GM23338 (cell line): ENCODE measurements around the gene NSL1. TPM values are rescaled to one million over a fixed set of nuclear protein-coding genes. Genes with fewer than 3 reads are reported as not detected.

Experiments used
- ATAC-seq: fragments of 200-7000 bp; cut with Tn5 transposase; 3 replicates; pipeline ENCODE4 v1.9.1; 2020
- DNase-seq: peaks from one replicate; pipeline ENCODE4 v3.0.0-alpha.2; 2015; ENCODE audit warnings: low spot score
- H2AFZ ChIP-seq: fragments of 200-600 bp; sonication (generic); 2 replicates; pipeline ENCODE4 v1.8.0; 2016; ENCODE audit warnings: antibody characterized with exemption, mild to moderate bottlenecking, moderate library complexity
- H3F3A ChIP-seq: fragments of 200-600 bp; sonication (generic); replicated peaks from 2 replicates; pipeline ENCODE4 v1.8.0; 2017; ENCODE audit warnings: antibody characterized with exemption, mixed run types, low read depth
- H3K27ac ChIP-seq: fragments of 200-600 bp; sonication (generic); 2 replicates; pipeline ENCODE4 v1.6.1; 2016; ENCODE audit warnings: low read depth
- H3K27me3 ChIP-seq: fragments of 200-600 bp; sonication (generic); 2 replicates; pipeline ENCODE4 v1.8.0; 2016; ENCODE audit warnings: mild to moderate bottlenecking, mixed run types, moderate library complexity; ENCODE audit not compliant: insufficient read depth
- H3K36me3 ChIP-seq: fragments of 200-600 bp; sonication (generic); 2 replicates; pipeline ENCODE4 v1.8.0; 2016; ENCODE audit warnings: mild to moderate bottlenecking; ENCODE audit not compliant: insufficient read depth
- H3K4me1 ChIP-seq: fragments of 200-600 bp; sonication (generic); 2 replicates; pipeline ENCODE4 v1.8.0; 2016; ENCODE audit warnings: mild to moderate bottlenecking, moderate library complexity; ENCODE audit not compliant: insufficient read depth
- H3K4me2 ChIP-seq: fragments of 200-600 bp; sonication (generic); 2 replicates; pipeline ENCODE4 v1.7.1; 2017; ENCODE audit warnings: mixed run types
- H3K4me3 ChIP-seq: fragments of 200-600 bp; sonication (generic); 2 replicates; pipeline ENCODE4 v1.6.1; 2016; ENCODE audit warnings: mixed run types
- H3K79me2 ChIP-seq: fragments of 200-600 bp; sonication (generic); replicated peaks from 2 replicates; pipeline ENCODE4 v1.8.0; 2017; ENCODE audit warnings: mild to moderate bottlenecking; ENCODE audit not compliant: insufficient read depth
- H3K9me2 ChIP-seq: fragments of 200-600 bp; sonication (generic); 2 replicates; pipeline ENCODE4 v1.8.0; 2017; ENCODE audit not compliant: insufficient read depth
- H4K20me1 ChIP-seq: fragments of 200-600 bp; sonication (generic); replicated peaks from 2 replicates; pipeline ENCODE4 v1.8.0; 2017; ENCODE audit warnings: mild to moderate bottlenecking; ENCODE audit not compliant: insufficient read depth
- H3K27ac Mint-ChIP-seq: 2 replicates; pipeline ENCODE4 v1.8.0; 2020; ENCODE audit warnings: inconsistent platforms, mild to moderate bottlenecking, moderate library complexity, mixed read lengths
- H3K27me3 Mint-ChIP-seq: 3 replicates; pipeline ENCODE4 v1.8.0; 2022; ENCODE audit warnings: low read depth, mild to moderate bottlenecking, moderate library complexity, mixed read lengths, inconsistent platforms; ENCODE audit not compliant: insufficient read depth, poor library complexity
- H3K36me3 Mint-ChIP-seq: 3 replicates; pipeline ENCODE4 v1.8.0; 2021; ENCODE audit warnings: low read depth, mild to moderate bottlenecking, inconsistent platforms, moderate library complexity, mixed read lengths
- H3K4me1 Mint-ChIP-seq: 3 replicates; pipeline ENCODE4 v1.8.0; 2020; ENCODE audit warnings: mild to moderate bottlenecking, inconsistent platforms, mixed read lengths
- H3K4me3 Mint-ChIP-seq: 3 replicates; pipeline ENCODE4 v1.8.0; 2021; ENCODE audit warnings: moderate library complexity, mild to moderate bottlenecking, inconsistent platforms, mixed read lengths
- H3K9me3 Mint-ChIP-seq: 3 replicates; pipeline ENCODE4 v1.8.0; 2020; ENCODE audit warnings: moderate library complexity, mild to moderate bottlenecking, inconsistent platforms, mixed read lengths
- CREB1 ChIP-seq: fragments of 250-450 bp; sonication (Bioruptor Pico); IDR thresholded peaks from 2 replicates; pipeline ENCODE4 v1.5.0; 2020; ENCODE audit warnings: low read depth, mild to moderate bottlenecking, moderate library complexity
- EZH2 ChIP-seq: fragments of 200-600 bp; sonication (generic); IDR thresholded peaks from one replicate; pipeline ENCODE4 v1.8.0; 2017; ENCODE audit warnings: antibody characterized with exemption, mild to moderate bottlenecking, low read depth; ENCODE audit not compliant: unreplicated experiment
- JUNB ChIP-seq: IDR thresholded peaks from one replicate; pipeline ENCODE4 v1.6.1; 2016; ENCODE audit warnings: antibody characterized with exemption; ENCODE audit not compliant: unreplicated experiment
- NANOG ChIP-seq: IDR thresholded peaks from 2 replicates; pipeline ENCODE4 v1.6.1; 2016; ENCODE audit warnings: antibody characterized with exemption, borderline replicate concordance
- POLR2AphosphoS5 ChIP-seq: IDR thresholded peaks from 2 replicates; pipeline ENCODE4 v1.6.1; 2016; ENCODE audit warnings: antibody characterized with exemption, low read depth
- STAT1 ChIP-seq: IDR thresholded peaks from one replicate; pipeline ENCODE4 v1.6.1; 2016; ENCODE audit warnings: antibody characterized with exemption; ENCODE audit not compliant: unreplicated experiment
- ZNF114 ChIP-seq: fragments of 250-450 bp; sonication (Bioruptor Pico); IDR thresholded peaks from 2 replicates; pipeline ENCODE4 v1.5.0; 2020; ENCODE audit warnings: mild to moderate bottlenecking, moderate library complexity
- ZNF331 ChIP-seq: fragments of 250-450 bp; sonication (Bioruptor Pico); IDR thresholded peaks from 2 replicates; pipeline ENCODE4 v1.5.0; 2020; ENCODE audit warnings: low read depth, mild to moderate bottlenecking, moderate library complexity
- ZNF462 ChIP-seq: fragments of 250-450 bp; sonication (Bioruptor Pico); IDR thresholded peaks from 2 replicates; pipeline ENCODE4 v1.5.0; 2020; ENCODE audit warnings: mild to moderate bottlenecking, moderate library complexity
- polyA plus RNA-seq: library from polyadenylated mRNA; unstranded; fragments of >200 nt; fragmentation: Nextera tagmentation; extraction: Ambion mirVana; gene quantifications from 2 replicates; pipeline ENCODE4 v1.2.1, GENCODE V29; 2016
- total RNA-seq: library from RNA; depleted of rRNA; stranded (reverse); fragments of >200 nt; shearing (Covaris generic); gene quantifications from 2 replicates; pipeline ENCODE4 v1.2.3, GENCODE V29; 2014
- TF ChIP-seq, protein P1 (sequence below): IDR thresholded peaks from 2 replicates; pipeline ENCODE4 v1.6.1; 2016; ENCODE audit warnings: antibody characterized with exemption
- TF ChIP-seq, protein P2 (sequence below), 2 experiments: fragments of 200-600 bp in 1 of 2; sonication (generic) in 1 of 2; conservative IDR thresholded peaks; 2 replicates each; pipeline versions ENCODE4 v1.5.1 to v1.6.1; 2016 to 2017; ENCODE audit warnings: antibody characterized with exemption in 2 of 2, low read depth in 2 of 2, mild to moderate bottlenecking in 2 of 2, moderate library complexity in 1 of 2

Gene NSL1
- total and polyA plus RNA-seq, 2 experiments from 2014 or later: 96.8 to 102 TPM

- Histone ChIP-seq H3K9me2 (peaks cover 19% of the 10 kb centered on the region), H3K27ac (no peak overlapping the region), H3F3A (no peaks in the 10 kb centered on the region), H3K4me2 (no peak overlapping the region), H2AFZ (no peak overlapping the region), H3K4me3 (no peak overlapping the region), H3K27me3 (no peaks in the 10 kb centered on the region), H4K20me1 (no peaks in the 10 kb centered on the region), H3K79me2 (no peaks in the 10 kb centered on the region), H3K4me1 (no peaks in the 10 kb centered on the region; the same call in 1 of the 2 replicates), H3K36me3 (no peaks in the 10 kb centered on the region; the same call in 1 of the 2 replicates)
- H3K36me3 Mint-ChIP-seq: no peaks in the 10 kb centered on the region; the same call in 2 of the 3 replicates
- H3K4me3 Mint-ChIP-seq: no peak overlapping the region
- ATAC-seq (no peak), DNase-seq (no peak)
- no peaks in the 10 kb centered on the region for H3K9me3 Mint-ChIP-seq
- H3K4me1 Mint-ChIP-seq: peaks cover 26% of the 10 kb centered on the region
- no peak for TF ChIP-seq ZNF114
- no peak for TF ChIP-seq CREB1 (CRISPR knock-in tag)
- no peak for TF ChIP-seq NANOG
- TF ChIP-seq, protein P1, sequence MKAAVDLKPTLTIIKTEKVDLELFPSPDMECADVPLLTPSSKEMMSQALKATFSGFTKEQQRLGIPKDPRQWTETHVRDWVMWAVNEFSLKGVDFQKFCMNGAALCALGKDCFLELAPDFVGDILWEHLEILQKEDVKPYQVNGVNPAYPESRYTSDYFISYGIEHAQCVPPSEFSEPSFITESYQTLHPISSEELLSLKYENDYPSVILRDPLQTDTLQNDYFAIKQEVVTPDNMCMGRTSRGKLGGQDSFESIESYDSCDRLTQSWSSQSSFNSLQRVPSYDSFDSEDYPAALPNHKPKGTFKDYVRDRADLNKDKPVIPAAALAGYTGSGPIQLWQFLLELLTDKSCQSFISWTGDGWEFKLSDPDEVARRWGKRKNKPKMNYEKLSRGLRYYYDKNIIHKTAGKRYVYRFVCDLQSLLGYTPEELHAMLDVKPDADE: no peak
- TF ChIP-seq STAT1: no peak
- no peak for TF ChIP-seq JUNB
- TF ChIP-seq ZNF462 (CRISPR knock-in tag): no peak
- TF ChIP-seq POLR2AphosphoS5: no peak
- no peak for TF ChIP-seq ZNF331 (CRISPR knock-in tag)
- no peak for TF ChIP-seq EZH2
- TF ChIP-seq, protein P2, sequence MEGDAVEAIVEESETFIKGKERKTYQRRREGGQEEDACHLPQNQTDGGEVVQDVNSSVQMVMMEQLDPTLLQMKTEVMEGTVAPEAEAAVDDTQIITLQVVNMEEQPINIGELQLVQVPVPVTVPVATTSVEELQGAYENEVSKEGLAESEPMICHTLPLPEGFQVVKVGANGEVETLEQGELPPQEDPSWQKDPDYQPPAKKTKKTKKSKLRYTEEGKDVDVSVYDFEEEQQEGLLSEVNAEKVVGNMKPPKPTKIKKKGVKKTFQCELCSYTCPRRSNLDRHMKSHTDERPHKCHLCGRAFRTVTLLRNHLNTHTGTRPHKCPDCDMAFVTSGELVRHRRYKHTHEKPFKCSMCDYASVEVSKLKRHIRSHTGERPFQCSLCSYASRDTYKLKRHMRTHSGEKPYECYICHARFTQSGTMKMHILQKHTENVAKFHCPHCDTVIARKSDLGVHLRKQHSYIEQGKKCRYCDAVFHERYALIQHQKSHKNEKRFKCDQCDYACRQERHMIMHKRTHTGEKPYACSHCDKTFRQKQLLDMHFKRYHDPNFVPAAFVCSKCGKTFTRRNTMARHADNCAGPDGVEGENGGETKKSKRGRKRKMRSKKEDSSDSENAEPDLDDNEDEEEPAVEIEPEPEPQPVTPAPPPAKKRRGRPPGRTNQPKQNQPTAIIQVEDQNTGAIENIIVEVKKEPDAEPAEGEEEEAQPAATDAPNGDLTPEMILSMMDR (conservative IDR thresholded peaks at IDR 0.05; ENCODE audit: low read depth in 2 of 2): no peak
- no peak overlapping the region for H3K27ac Mint-ChIP-seq
- no peaks in the 10 kb centered on the region for H3K27me3 Mint-ChIP-seq
Measured at GRCh38 chr1:212683357-212683722, 108.2 kb downstream of the NSL1 start.
